Karpas-422 (cell line): Measurements from ENCODE around the gene DIP2C. TPM values are rescaled to one million over a fixed set of nuclear protein-coding genes. Genes with fewer than 3 reads are reported as not detected.

Experiments used
- DNase-seq: peaks from one replicate; pipeline ENCODE4 v3.0.0-alpha.2; 2015
- H2AFZ ChIP-seq: fragments of 200-600 bp; sonication (generic); 2 replicates; pipeline ENCODE4 v1.6.1; 2014; ENCODE audit warnings: antibody characterized with exemption, low read length, mixed read lengths
- H3K27ac ChIP-seq: fragments of 200-600 bp; sonication (generic); 2 replicates; pipeline ENCODE4 v1.5.1; 2014; ENCODE audit warnings: mild to moderate bottlenecking, low read length, moderate library complexity
- H3K27me3 ChIP-seq: fragments of 200-600 bp; sonication (generic); 2 replicates; pipeline ENCODE4 v1.6.1; 2014; ENCODE audit warnings: low read length, mixed read lengths
- H3K36me3 ChIP-seq: fragments of 200-600 bp; sonication (generic); 2 replicates; pipeline ENCODE4 v1.6.1; 2014; ENCODE audit warnings: low read length, mixed read lengths; ENCODE audit not compliant: insufficient read depth
- H3K4me1 ChIP-seq: fragments of 200-600 bp; sonication (generic); 2 replicates; pipeline ENCODE4 v1.6.1; 2014; ENCODE audit warnings: mild to moderate bottlenecking, low read length, mixed read lengths
- H3K4me2 ChIP-seq: fragments of 200-600 bp; sonication (generic); 2 replicates; pipeline ENCODE4 v1.6.1; 2014; ENCODE audit warnings: low read length, low read depth, mild to moderate bottlenecking; ENCODE audit not compliant: poor library complexity, severe bottlenecking
- H3K4me3 ChIP-seq: fragments of 200-600 bp; sonication (generic); 2 replicates; pipeline ENCODE4 v1.5.1; 2014; ENCODE audit warnings: mild to moderate bottlenecking, antibody characterized with exemption, low read length, mixed read lengths
- H3K79me2 ChIP-seq: fragments of 200-600 bp; sonication (generic); 2 replicates; pipeline ENCODE4 v1.6.1; 2014; ENCODE audit warnings: mild to moderate bottlenecking, low read length, mixed read lengths
- H3K9ac ChIP-seq: fragments of 200-600 bp; sonication (generic); 2 replicates; pipeline ENCODE4 v1.6.0; 2014; ENCODE audit warnings: low read length
- H3K9me2 ChIP-seq: fragments of 200-600 bp; sonication (generic), shearing (Covaris generic); replicated peaks from 2 replicates; pipeline ENCODE4 v1.6.0; 2014; ENCODE audit warnings: mild to moderate bottlenecking, low read length, moderate library complexity; ENCODE audit not compliant: insufficient read depth
- H3K9me3 ChIP-seq: fragments of 300-700, 200-600 bp; sonication (generic); 2 replicates; pipeline ENCODE4 v1.6.1; 2014; ENCODE audit warnings: low read length, mixed read lengths
- H4K20me1 ChIP-seq: fragments of 200-600 bp; sonication (generic); 2 replicates; pipeline ENCODE4 v1.6.1; 2014; ENCODE audit warnings: mild to moderate bottlenecking, antibody characterized with exemption, low read length, low read depth; ENCODE audit not compliant: insufficient read depth
- total RNA-seq: library from RNA; depleted of rRNA; stranded (reverse); fragments of >200 nt; shearing (Covaris generic); gene quantifications from 2 replicates; pipeline ENCODE4 v1.2.3, GENCODE V29; 2014; ENCODE audit warnings: low replicate concordance

Gene DIP2C
- total RNA-seq, 1 experiment from 2014 or later, result 0.11 TPM

DNA sequence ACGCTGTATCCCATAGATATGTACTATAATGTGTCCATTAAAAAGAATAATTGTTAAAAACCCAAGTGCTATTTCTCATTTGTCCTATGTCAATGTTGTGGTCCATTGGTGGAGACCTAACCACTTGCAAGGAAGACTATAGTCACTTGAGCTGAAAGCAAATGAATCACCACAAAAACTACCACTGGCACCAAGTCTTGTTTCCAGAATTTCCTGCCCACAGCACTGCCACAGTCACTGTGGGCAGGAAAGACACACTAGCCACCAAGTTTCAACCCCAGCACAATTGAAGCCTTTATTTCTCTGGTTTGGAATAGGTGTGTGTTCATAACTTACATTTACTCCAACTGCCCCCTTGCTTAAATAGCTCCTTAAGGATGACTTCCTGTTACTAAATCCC is 12.4 kb downstream of the DIP2C start:
- no peaks in the 10 kb centered on the region for H3K27me3 ChIP-seq

GRCh38 chr10:676178-676577 is 13.3 kb downstream of the DIP2C start:
- no peak overlapping the region for H2AFZ ChIP-seq
- H3K9ac ChIP-seq, result no peak overlapping the region

More for the DNA sequence above, 12.4 kb downstream of the DIP2C start:
- H3K9me2 ChIP-seq, result no peaks in the 10 kb centered on the region
- no peaks in the 10 kb centered on the region for H4K20me1 ChIP-seq
- no peaks in the 10 kb centered on the region for H3K9me3 ChIP-seq
- no peaks in the 10 kb centered on the region for H3K36me3 ChIP-seq
- H3K79me2 ChIP-seq, result no peaks in the 10 kb centered on the region
- DNase-seq, result no peak
- no peak overlapping the region for H2AFZ ChIP-seq
- H3K9ac ChIP-seq, result no peak overlapping the region
- no peak overlapping the region for H3K27ac ChIP-seq
- no peak overlapping the region for H3K4me2 ChIP-seq
- H3K4me3 ChIP-seq, result no peak overlapping the region
- H3K4me1 ChIP-seq, result no peaks in the 10 kb centered on the region

DNA sequence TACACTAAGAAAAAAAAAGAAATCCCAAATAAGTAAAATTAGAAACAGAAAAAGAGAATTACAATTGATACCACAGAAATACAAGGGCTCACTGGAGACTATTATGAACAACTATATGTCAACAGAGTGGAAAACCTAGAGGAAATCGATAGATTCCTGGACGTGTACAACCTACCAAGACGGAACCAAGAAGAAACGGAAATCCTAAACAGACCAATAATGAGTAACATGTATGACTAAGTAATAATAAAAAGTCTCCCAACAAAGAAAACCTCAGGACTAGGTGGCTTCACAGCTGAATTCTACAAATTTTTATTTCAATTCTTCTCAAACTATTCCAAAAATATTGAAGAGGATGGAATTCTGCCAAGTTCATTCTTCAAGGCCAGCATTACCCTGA is 13.9 kb downstream of the DIP2C start:
- no peak overlapping the region for H3K4me2 ChIP-seq
- no peaks in the 10 kb centered on the region for H3K27me3 ChIP-seq
- no peaks in the 10 kb centered on the region for H3K4me1 ChIP-seq
- H3K4me3 ChIP-seq, result no peak overlapping the region
- H3K9me3 ChIP-seq, result no peaks in the 10 kb centered on the region
- no peaks in the 10 kb centered on the region for H3K9me2 ChIP-seq
- no peaks in the 10 kb centered on the region for H3K36me3 ChIP-seq
- H4K20me1 ChIP-seq, result no peaks in the 10 kb centered on the region
- no peak overlapping the region for H3K9ac ChIP-seq
- DNase-seq, result no peak
- H3K79me2 ChIP-seq, result no peaks in the 10 kb centered on the region
- H2AFZ ChIP-seq, result no peak overlapping the region
- no peak overlapping the region for H3K27ac ChIP-seq

More at GRCh38 chr10:676178-676577, 13.3 kb downstream of the DIP2C start:
- no peak overlapping the region for H3K27ac ChIP-seq
- H3K36me3 ChIP-seq, result no peaks in the 10 kb centered on the region
- H3K9me3 ChIP-seq, result no peaks in the 10 kb centered on the region
- no peaks in the 10 kb centered on the region for H3K9me2 ChIP-seq
- H3K4me2 ChIP-seq, result no peak overlapping the region
- no peaks in the 10 kb centered on the region for H3K4me1 ChIP-seq
- H4K20me1 ChIP-seq, result no peaks in the 10 kb centered on the region
- no peaks in the 10 kb centered on the region for H3K79me2 ChIP-seq
- H3K4me3 ChIP-seq, result no peak overlapping the region
- DNase-seq, result no peak
- no peaks in the 10 kb centered on the region for H3K27me3 ChIP-seq

DNA sequence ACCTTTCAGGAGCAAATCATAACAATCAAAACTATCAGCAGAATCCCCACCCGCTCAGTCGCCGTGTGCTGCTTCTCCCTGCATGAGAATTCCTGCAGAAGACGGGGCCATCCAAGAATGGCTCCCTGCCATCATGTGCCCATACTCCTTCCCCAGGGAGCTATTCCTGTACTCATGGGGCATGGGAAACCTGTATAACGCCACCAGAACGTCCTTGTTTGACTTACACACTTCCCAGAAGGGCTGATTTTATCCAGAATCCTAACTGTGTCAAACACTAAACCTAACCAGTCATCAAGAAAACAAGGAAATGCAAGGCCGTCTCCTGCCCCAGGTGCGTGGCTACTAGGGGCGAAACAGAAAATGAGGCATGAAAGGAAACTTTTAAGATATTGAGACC is 16.0 kb downstream of the DIP2C start:
- Histone ChIP-seq H3K9ac (no peak overlapping the region), H3K36me3 (no peaks in the 10 kb centered on the region), H3K4me3 (no peak overlapping the region), H3K27me3 (no peaks in the 10 kb centered on the region), H3K4me2 (no peak overlapping the region), H3K4me1 (no peaks in the 10 kb centered on the region), H3K79me2 (no peaks in the 10 kb centered on the region), H4K20me1 (no peaks in the 10 kb centered on the region), H2AFZ (no peak overlapping the region), H3K9me3 (no peaks in the 10 kb centered on the region), H3K27ac (no peak overlapping the region), H3K9me2 (no peaks in the 10 kb centered on the region)
- no peak for DNase-seq

DNA sequence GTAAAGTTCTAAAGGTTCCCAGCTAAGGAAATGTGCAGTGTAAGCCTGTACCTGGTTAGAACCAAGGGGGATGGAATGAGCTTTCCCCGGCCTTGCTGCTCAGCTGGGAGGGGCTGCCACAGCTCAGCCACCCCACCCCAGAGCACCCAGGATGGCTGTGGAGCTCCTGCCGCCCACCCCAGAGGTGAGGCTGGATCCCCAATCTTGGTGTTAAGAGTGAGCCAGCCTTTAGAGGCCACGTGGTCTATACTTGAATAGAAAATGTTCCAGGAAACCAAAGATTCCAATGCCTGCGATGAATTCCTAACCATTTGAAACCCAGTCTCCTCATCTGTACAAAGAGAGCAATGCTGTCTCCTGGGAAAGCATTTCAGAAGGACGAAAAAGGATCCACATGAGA is 16.5 kb downstream of the DIP2C start:
- Histone ChIP-seq H3K9me2 (no peaks in the 10 kb centered on the region), H3K79me2 (no peaks in the 10 kb centered on the region)

GRCh38 chr10:672203-672602 is 17.3 kb downstream of the DIP2C start:
- no peak for DNase-seq
- H3K4me2 ChIP-seq, result no peak overlapping the region
- peaks cover 10% of the 10 kb centered on the region for H3K9me3 ChIP-seq
- H2AFZ ChIP-seq, result no peak overlapping the region
- no peaks in the 10 kb centered on the region for H3K79me2 ChIP-seq
- no peak overlapping the region for H3K9ac ChIP-seq
- no peaks in the 10 kb centered on the region for H3K27me3 ChIP-seq
- no peak overlapping the region for H3K27ac ChIP-seq
- no peak overlapping the region for H3K4me3 ChIP-seq
- H3K36me3 ChIP-seq, result no peaks in the 10 kb centered on the region
- no peaks in the 10 kb centered on the region for H4K20me1 ChIP-seq
- H3K4me1 ChIP-seq, result no peaks in the 10 kb centered on the region
- no peaks in the 10 kb centered on the region for H3K9me2 ChIP-seq

More for the DNA sequence above, 16.5 kb downstream of the DIP2C start:
- Histone ChIP-seq H3K4me3 (no peak overlapping the region), H3K9ac (no peak overlapping the region), H3K9me3 (peaks cover 4% of the 10 kb centered on the region), H3K4me1 (no peaks in the 10 kb centered on the region), H2AFZ (no peak overlapping the region), H3K4me2 (no peak overlapping the region), H4K20me1 (no peaks in the 10 kb centered on the region), H3K36me3 (no peaks in the 10 kb centered on the region), H3K27me3 (no peaks in the 10 kb centered on the region), H3K27ac (no peak overlapping the region)
- no peak for DNase-seq

- Histone ChIP-seq H3K27ac (no peak overlapping the region), H2AFZ (no peak overlapping the region), H3K4me1 (no peaks in the 10 kb centered on the region), H3K27me3 (no peaks in the 10 kb centered on the region), H4K20me1 (no peaks in the 10 kb centered on the region), H3K4me3 (no peak overlapping the region), H3K36me3 (no peaks in the 10 kb centered on the region), H3K9ac (no peak overlapping the region), H3K9me2 (no peaks in the 10 kb centered on the region), H3K4me2 (no peak overlapping the region), H3K79me2 (no peaks in the 10 kb centered on the region), H3K9me3 (peaks cover 10% of the 10 kb centered on the region)
- DNase-seq, result no peak
These were observed 18.5 kb downstream of the DIP2C start for GRCh38 chr10:670990-671389.

DNA sequence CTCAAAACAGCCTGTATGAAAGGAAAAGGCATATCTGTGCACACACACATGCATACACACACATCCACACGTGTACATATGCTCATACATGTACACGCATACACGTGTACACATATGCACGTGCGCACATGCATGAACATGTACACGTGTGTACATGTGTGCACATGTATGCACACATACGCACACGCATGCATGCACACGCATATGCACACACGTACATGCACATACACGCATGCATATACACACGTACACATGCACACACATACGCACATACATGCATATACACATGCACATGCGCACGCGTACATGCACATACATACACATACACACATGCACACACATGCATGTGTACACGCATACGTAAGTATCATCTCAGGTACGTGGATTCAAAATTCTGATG is 19.4 kb downstream of the DIP2C start:
- DNase-seq, result no peak
- no peak overlapping the region for H3K9ac ChIP-seq
- H3K4me3 ChIP-seq, result no peak overlapping the region
- H3K9me2 ChIP-seq, result no peaks in the 10 kb centered on the region
- H3K36me3 ChIP-seq, result no peaks in the 10 kb centered on the region
- H3K9me3 ChIP-seq, result peaks cover 10% of the 10 kb centered on the region
- H3K4me2 ChIP-seq, result no peak overlapping the region
- no peak overlapping the region for H2AFZ ChIP-seq
- no peak overlapping the region for H3K27ac ChIP-seq
- no peaks in the 10 kb centered on the region for H3K79me2 ChIP-seq
- H3K27me3 ChIP-seq, result no peaks in the 10 kb centered on the region
- no peaks in the 10 kb centered on the region for H3K4me1 ChIP-seq
- no peaks in the 10 kb centered on the region for H4K20me1 ChIP-seq
